SH-SY5Y (cell line): Measurements from ENCODE around the gene TMEM231.

Experiments
- GATA2 ChIP-seq: IDR thresholded peaks from 2 replicates; pipeline ENCODE4 v1.6.1; 2011; ENCODE audit warnings: mild to moderate bottlenecking, low read depth, low read length
- GATA3 ChIP-seq: IDR thresholded peaks from 2 replicates; pipeline ENCODE4 v1.6.1; 2011; ENCODE audit warnings: low read depth, mild to moderate bottlenecking, low read length, moderate library complexity

Gene TMEM231

DNA sequence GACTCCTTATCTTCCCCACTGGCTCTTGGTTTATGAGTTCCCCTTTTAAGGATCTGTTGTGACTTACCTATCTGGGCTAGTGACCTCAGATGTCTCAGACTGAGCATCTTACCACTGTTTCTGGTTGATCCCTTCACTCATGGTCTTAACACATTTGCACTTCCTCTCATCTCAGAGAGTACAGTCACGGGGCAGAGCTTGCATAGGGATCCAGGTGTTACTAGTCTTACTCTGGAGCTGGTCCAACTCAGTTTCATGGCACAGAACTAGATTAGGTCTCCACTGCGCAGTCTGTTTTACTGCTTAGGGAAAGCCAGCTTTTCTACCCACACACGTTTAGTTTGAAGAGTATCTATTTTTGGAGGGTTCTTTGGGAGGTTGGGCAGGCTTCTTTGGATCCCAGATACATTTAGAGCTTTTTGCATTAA lies 20.3 kb upstream of the TMEM231 start:
- TF ChIP-seq GATA3 (no peak), GATA2 (no peak)

GRCh38 chr16:75575958-75576357 lies 19.9 kb upstream of the TMEM231 start:
- TF ChIP-seq GATA2: no peak
- no peak for TF ChIP-seq GATA3

GRCh38 chr16:75573955-75574354 lies 17.9 kb upstream of the TMEM231 start:
- no peak for TF ChIP-seq GATA2
- no peak for TF ChIP-seq GATA3

DNA sequence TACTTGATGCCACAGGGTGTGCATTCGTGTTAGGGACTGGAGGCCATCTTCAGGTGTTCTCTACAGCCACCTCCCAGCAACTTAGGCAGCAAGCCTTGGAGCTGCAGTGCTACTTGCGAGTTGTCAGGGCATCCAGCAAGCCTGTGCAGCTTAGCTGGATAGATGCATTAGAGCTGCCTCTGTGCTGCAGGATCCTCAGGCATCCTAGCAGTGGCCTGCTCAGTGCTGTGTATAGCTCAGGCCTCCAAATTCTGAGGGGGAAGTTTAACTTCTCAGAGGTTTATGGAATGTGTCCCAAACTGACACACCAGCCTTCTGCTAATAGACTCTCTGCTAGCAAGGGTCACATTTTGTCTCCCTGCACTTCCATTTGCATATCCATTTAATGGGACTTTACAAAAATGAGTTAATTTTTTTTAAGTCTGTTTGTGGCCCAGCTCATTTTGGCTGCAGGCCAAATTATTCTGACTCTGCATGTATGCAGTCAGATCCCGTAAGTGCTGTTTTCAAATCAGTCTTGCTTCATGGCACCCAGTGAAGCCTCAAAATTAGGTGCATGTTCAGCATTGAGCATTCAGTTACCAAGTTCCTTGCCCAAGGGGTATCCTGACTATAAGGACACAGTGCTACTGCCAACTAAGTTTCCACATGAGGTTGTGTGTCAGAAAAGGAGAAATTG lies 17.0 kb upstream of the TMEM231 start:
- TF ChIP-seq GATA2 (no peak), GATA3 (no peak)

GRCh38 chr16:75570396-75571065 lies 14.5 kb upstream of the TMEM231 start:
- TF ChIP-seq GATA2 (no peak), GATA3 (no peak)

GRCh38 chr16:75567911-75568310 lies 11.9 kb upstream of the TMEM231 start:
- TF ChIP-seq GATA2 (no peak), GATA3 (no peak)

DNA sequence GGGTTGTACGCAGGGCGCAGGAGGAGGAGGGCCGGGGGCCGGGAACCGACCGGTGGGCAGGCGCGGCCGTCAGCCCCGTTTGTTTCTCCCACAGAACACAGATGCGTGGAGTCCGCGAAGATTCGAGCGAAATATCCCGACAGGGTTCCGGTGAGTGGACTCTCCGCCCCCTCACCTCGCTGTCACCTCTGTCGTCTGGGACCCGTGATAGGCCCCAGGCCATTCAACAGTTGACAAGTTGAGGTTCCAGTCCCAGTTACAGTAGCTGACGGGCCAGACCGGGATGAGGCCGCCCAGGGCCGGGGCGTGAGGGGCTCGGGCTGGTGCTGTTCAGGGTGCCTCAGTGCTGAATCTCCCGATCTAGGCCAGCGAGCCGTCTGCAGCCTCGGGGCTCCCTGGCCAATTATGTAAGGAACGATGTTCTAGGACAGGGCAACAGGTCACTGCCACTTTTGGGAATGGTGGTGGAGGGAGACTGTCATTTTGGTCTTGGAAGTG lies 10.8 kb upstream of the TMEM231 start:
- TF ChIP-seq GATA3 (no peak), GATA2 (no peak)

- TF ChIP-seq GATA2 (no peak), GATA3 (no peak)
These were observed 10.1 kb upstream of the TMEM231 start, which contains the start of gene GABARAPL2 for GRCh38 chr16:75566040-75566757. TSS of gene GABARAPL2 (plus strand) at chr16:75566379. CDS start at chr16:75566487, 108 bp downstream.

- no peak for TF ChIP-seq GATA2
- no peak for TF ChIP-seq GATA3
These were observed 9.6 kb upstream of the TMEM231 start for GRCh38 chr16:75565640-75566039.

- no peak for TF ChIP-seq GATA2
- TF ChIP-seq GATA3: no peak
These were observed 3.7 kb upstream of the TMEM231 start for GRCh38 chr16:75559564-75560372.

DNA sequence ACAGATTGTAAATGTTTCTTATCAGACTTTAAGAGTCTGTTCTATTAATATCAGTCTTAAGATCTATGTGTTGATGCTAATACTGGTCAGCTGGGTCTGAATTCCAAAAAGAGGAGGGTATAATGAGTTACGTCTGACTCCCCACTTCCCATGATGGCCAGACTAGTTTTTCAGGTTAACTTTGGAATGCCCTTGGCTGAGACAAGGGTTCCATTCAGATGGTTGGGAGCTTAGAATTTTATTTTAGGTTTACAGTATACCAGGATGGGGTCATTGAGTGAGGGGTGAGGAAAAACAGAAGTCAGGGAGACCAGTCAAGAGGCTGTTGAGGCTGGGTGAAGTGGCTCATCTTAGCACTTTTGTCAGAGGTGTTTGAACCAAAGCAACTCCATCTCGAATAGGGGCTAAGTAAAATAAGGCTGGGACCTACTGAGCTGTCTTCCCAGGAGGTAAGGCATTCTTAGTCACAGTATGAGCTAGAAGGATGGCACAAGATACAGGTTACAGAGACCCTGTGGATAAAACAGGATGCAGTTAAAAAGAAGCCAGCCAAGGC lies 2.9 kb upstream of the TMEM231 start:
- TF ChIP-seq GATA2: no peak
- no peak for TF ChIP-seq GATA3

GRCh38 chr16:75556431-75556950 lies 439 bp upstream of the TMEM231 start:
- no peak for TF ChIP-seq GATA2
- TF ChIP-seq GATA3: no peak

DNA sequence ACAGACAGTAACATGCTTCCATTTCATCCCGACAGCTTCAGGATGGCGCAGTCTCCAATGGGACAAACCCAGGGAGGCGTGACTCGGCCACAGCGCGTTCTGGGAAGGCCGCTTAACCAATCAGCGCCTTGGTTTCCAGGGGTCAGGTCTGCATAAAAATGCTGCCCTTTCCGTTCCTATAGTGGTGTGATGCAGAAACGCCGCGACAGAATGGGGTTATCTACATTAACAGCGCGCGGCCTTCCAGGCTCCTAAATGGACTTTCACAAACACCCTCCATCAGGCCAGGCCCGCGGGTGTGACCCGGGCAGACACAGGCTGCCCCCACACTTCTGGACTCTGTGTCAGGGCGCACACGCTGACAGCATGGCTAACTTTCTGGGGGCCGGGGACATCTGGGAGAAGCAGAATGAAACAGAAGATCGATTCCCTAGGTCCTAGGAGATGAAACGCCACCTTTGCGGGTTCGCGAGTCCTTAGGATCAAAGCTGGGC lies 792 bp downstream of the TMEM231 start:
- TF ChIP-seq GATA3: no peak
- TF ChIP-seq GATA2: 0 out of 2 replicates have a peak, but pooled peaks have one; percentile 9

- no peak for TF ChIP-seq GATA3
These were observed 3.1 kb downstream of the TMEM231 start for GRCh38 chr16:75552951-75553350.
